CD14-positive monocyte (primary cell): ENCODE measurements around the gene ATP23. TPM values are rescaled to one million over a fixed set of nuclear protein-coding genes. Genes with fewer than 3 reads are reported as not detected.

ENCODE experiments used
- DNase-seq, 3 donors: peaks; one replicate each; pipeline ENCODE4 v3.0.0-alpha.2; 2011 to 2022
- H2AFZ ChIP-seq: 2 replicates; pipeline ENCODE4 v1.6.0; 2012; ENCODE audit warnings: mild to moderate bottlenecking, low read depth, low read length, inconsistent platforms; ENCODE audit not compliant: insufficient read depth, poor library complexity, severe bottlenecking
- H3K27ac ChIP-seq, 2 donors: 1 replicate in 1 of 2; 2 replicates in 1 of 2; pipeline ENCODE4 v1.5.1; 2012 to 2013; ENCODE audit warnings: low read length in 2 of 2, control low read depth in 1 of 2, inconsistent platforms in 1 of 2, low read depth in 1 of 2, mild to moderate bottlenecking in 1 of 2
- H3K27me3 ChIP-seq, 2 donors: one replicate each; pipeline versions ENCODE4 v1.6.0 to v1.6.1; 2011 to 2013; ENCODE audit warnings: low read length in 2 of 2; ENCODE audit not compliant: control insufficient read depth in 2 of 2, insufficient read depth in 2 of 2
- H3K36me3 ChIP-seq, 2 donors: replicated peaks in 1 of 2; 1 replicate in 1 of 2; 2 replicates in 1 of 2; pipeline versions ENCODE4 v1.5.1 to v1.6.1; 2012 to 2013; ENCODE audit warnings: low read length in 2 of 2, control low read depth in 1 of 2, inconsistent platforms in 1 of 2, mild to moderate bottlenecking in 1 of 2; ENCODE audit not compliant: insufficient read depth in 2 of 2, control insufficient read depth in 1 of 2
- H3K4me1 ChIP-seq, 2 donors: 1 replicate in 1 of 2; 2 replicates in 1 of 2; pipeline versions ENCODE4 v1.5.1 to v1.6.1; 2012 to 2013; ENCODE audit warnings: low read length in 2 of 2, control low read depth in 1 of 2, inconsistent platforms in 1 of 2, mild to moderate bottlenecking in 1 of 2, moderate library complexity in 1 of 2; ENCODE audit not compliant: insufficient read depth in 2 of 2, control insufficient read depth in 1 of 2
- H3K4me2 ChIP-seq: replicated peaks from 2 replicates; pipeline ENCODE3; 2012; ENCODE audit warnings: low read length, moderate library complexity, mild to moderate bottlenecking; ENCODE audit not compliant: poor library complexity, severe bottlenecking; ENCODE audit errors: extremely low read depth
- H3K4me3 ChIP-seq, 3 experiments: fragments of 200-600 bp in 1 of 3; sonication (generic) in 1 of 3; replicated peaks in 1 of 3; 1 replicate in 2 of 3; 2 replicates in 1 of 3; pipeline ENCODE4 v1.5.1; 2011 to 2013; ENCODE audit warnings: low read length in 3 of 3, mild to moderate bottlenecking in 3 of 3, control low read depth in 2 of 3, low read depth in 2 of 3, inconsistent platforms in 1 of 3, moderate library complexity in 1 of 3
- H3K79me2 ChIP-seq: 2 replicates; pipeline ENCODE4 v1.6.0; 2012; ENCODE audit warnings: mild to moderate bottlenecking, control low read depth, inconsistent platforms, low read length, moderate library complexity; ENCODE audit not compliant: insufficient read depth
- H3K9ac ChIP-seq: 2 replicates; pipeline ENCODE4 v1.6.0; 2017; ENCODE audit warnings: low read length, mild to moderate bottlenecking; ENCODE audit not compliant: insufficient read depth, poor library complexity, severe bottlenecking
- H3K9me3 ChIP-seq, 2 donors: replicated peaks in 1 of 2; 1 replicate in 1 of 2; 2 replicates in 1 of 2; pipeline versions ENCODE4 v1.5.1 to v1.6.1; 2012 to 2013; ENCODE audit warnings: low read length in 2 of 2, control low read depth in 1 of 2; ENCODE audit not compliant: control insufficient read depth in 1 of 2, insufficient read depth in 1 of 2
- H4K20me1 ChIP-seq: 2 replicates; pipeline ENCODE4 v1.6.0; 2012; ENCODE audit warnings: mild to moderate bottlenecking, low read length, control low read depth, moderate library complexity; ENCODE audit not compliant: insufficient read depth
- H3K27ac Mint-ChIP-seq, 7 donors: one replicate each; pipeline ENCODE4 v1.8.0; 2020; ENCODE audit warnings: mild to moderate bottlenecking in 7 of 7, mixed read lengths in 7 of 7, moderate library complexity in 6 of 7, inconsistent platforms in 2 of 7
- H3K27me3 Mint-ChIP-seq, 3 donors: one replicate each; pipeline ENCODE4 v1.8.0; 2021 to 2022; ENCODE audit warnings: low read depth in 3 of 3, mild to moderate bottlenecking in 3 of 3, mixed read lengths in 3 of 3, moderate library complexity in 3 of 3, inconsistent platforms in 1 of 3
- H3K36me3 Mint-ChIP-seq, 2 donors: one replicate each; pipeline ENCODE4 v1.8.0; 2020; ENCODE audit warnings: mixed read lengths in 2 of 2, inconsistent platforms in 1 of 2, mild to moderate bottlenecking in 1 of 2
- H3K4me1 Mint-ChIP-seq: one replicate; pipeline ENCODE4 v1.8.0; 2020; ENCODE audit warnings: mild to moderate bottlenecking, mixed read lengths
- H3K4me3 Mint-ChIP-seq, 2 donors: one replicate each; pipeline ENCODE4 v1.8.0; 2020; ENCODE audit warnings: mild to moderate bottlenecking in 2 of 2, mixed read lengths in 2 of 2, moderate library complexity in 1 of 2
- H3K9me3 Mint-ChIP-seq, 7 donors: one replicate each; pipeline ENCODE4 v1.8.0; 2020 to 2022; ENCODE audit warnings: mixed read lengths in 7 of 7, mild to moderate bottlenecking in 6 of 7, moderate library complexity in 6 of 7, inconsistent platforms in 2 of 7
- CTCF ChIP-seq: fragments of 200-600 bp; IDR thresholded peaks from one replicate; pipeline ENCODE4 v1.8.0; 2022; ENCODE audit warnings: antibody characterized with exemption, mild to moderate bottlenecking
- WGBS: methylation state at CpG from one replicate; pipeline ENCODE4 v1.1.5; 2013; ENCODE audit warnings: missing lambda C conversion rate; ENCODE audit not compliant: insufficient coverage; 5-methylcytosine and 5-hydroxymethylcytosine counted together
- intact Hi-C, 2 donors: fragments of 100-400 bp; cut with micrococcal nuclease; formaldehyde crosslinking; loops; one replicate each; pipeline versions ENCODE4 v1.15.0 to v1.15.1; 2023
- polyA plus RNA-seq, 3 donors: library from polyadenylated mRNA; depleted of rRNA in 1 of 3; unstranded in 2 of 3; stranded (reverse) in 1 of 3; fragments of 300-500 nt in 2 of 3; fragments of >200 nt in 1 of 3; fragmentation: Illumina TruSeq in 2 of 3; gene quantifications; 1 replicate in 2 of 3; 2 replicates in 1 of 3; pipeline ENCODE4 v1.2.3, GENCODE V29; 2012 to 2021

Gene ATP23
- polyA plus RNA-seq, 3 donors: 12.4 to 27.5 (median 24.8) TPM

GRCh38 chr12:58007875-58008274 lies 66.5 kb downstream of the ATP23 start:
- Mint-ChIP-seq H3K4me3 (no peak overlapping the region), H3K27ac (no peak overlapping the region), H3K4me1 (no peaks in the 10 kb centered on the region), H3K27me3 (peaks cover 0 to 4% (median 3%) of the 10 kb centered on the region in 3 donors), H3K9me3 (peaks cover 0 to 10% (median 3%) of the 10 kb centered on the region in 7 donors), H3K36me3 (no peaks in the 10 kb centered on the region)
- WGBS: 89% methylated on average over 2 of the region's 4 CpGs
- intact Hi-C loops: no loop called here
- H3K27me3 ChIP-seq: peaks cover 0 to 2% of the 10 kb centered on the region in 2 donors
- H3K79me2 ChIP-seq: no peaks in the 10 kb centered on the region
- H3K36me3 ChIP-seq: no peaks in the 10 kb centered on the region
- no peak overlapping the region for H3K27ac ChIP-seq
- no peak for TF ChIP-seq CTCF
- H3K4me3 ChIP-seq: no peak overlapping the region
- H4K20me1 ChIP-seq: no peaks in the 10 kb centered on the region
- no peak overlapping the region for H3K9ac ChIP-seq
- no peak overlapping the region for H3K4me2 ChIP-seq
- no peak for DNase-seq
- no peaks in the 10 kb centered on the region for H3K9me3 ChIP-seq
- no peaks in the 10 kb centered on the region for H3K4me1 ChIP-seq
- H2AFZ ChIP-seq: no peak overlapping the region

- Mint-ChIP-seq H3K27me3 (peaks cover 0 to 4% (median 3%) of the 10 kb centered on the region in 3 donors), H3K4me3 (no peak overlapping the region), H3K36me3 (no peaks in the 10 kb centered on the region), H3K4me1 (no peaks in the 10 kb centered on the region), H3K9me3 (peaks cover 0 to 7% (median 3%) of the 10 kb centered on the region in 7 donors), H3K27ac (no peak overlapping the region)
- no peaks in the 10 kb centered on the region for H3K4me1 ChIP-seq
- intact Hi-C loops: no loop called here
- no peaks in the 10 kb centered on the region for H3K9me3 ChIP-seq
- no peak for TF ChIP-seq CTCF
- DNase-seq: no peak
- H3K36me3 ChIP-seq: no peaks in the 10 kb centered on the region
- no peak overlapping the region for H3K4me2 ChIP-seq
- H3K79me2 ChIP-seq: no peaks in the 10 kb centered on the region
- no peak overlapping the region for H2AFZ ChIP-seq
- H3K9ac ChIP-seq: no peak overlapping the region
- WGBS: no CpG with 5 or more reads among the region's 3 CpGs
- H3K27me3 ChIP-seq: peaks cover 0 to 2% of the 10 kb centered on the region in 2 donors
- H3K4me3 ChIP-seq: no peak overlapping the region
- no peaks in the 10 kb centered on the region for H4K20me1 ChIP-seq
- no peak overlapping the region for H3K27ac ChIP-seq
These were observed 67.3 kb downstream of the ATP23 start for GRCh38 chr12:58008634-58009033.

Other genes with a start within 250 kb of the ATP23 start
- gene OS9, start 247.4 kb upstream of the ATP23 start, polyA plus RNA-seq: 100 to 1,000 TPM in 2 of 3 donors, 10 to 100 TPM in 1; 90.9 to 484 (median 128) TPM
- 1 to 10 TPM in 1 of 3 donors, under 1 TPM in 2; 0.20 to 3.4 (median 0.65) TPM for gene AGAP2, start 202.8 kb upstream of the ATP23 start, polyA plus RNA-seq
- 10 to 100 TPM; 20.6 to 48.1 (median 43.0) TPM for gene TSPAN31, start 196.5 kb upstream of the ATP23 start, polyA plus RNA-seq
- gene CDK4, start 189.3 kb upstream of the ATP23 start, polyA plus RNA-seq: 10 to 100 TPM; 26.2 to 38.4 (median 27.4) TPM
- 1 to 10 TPM in 1 of 3 donors, under 1 TPM in 2; 0.14 to 9.5 (median 0.23) TPM for gene MARCHF9, start 186.5 kb upstream of the ATP23 start, polyA plus RNA-seq
- under 1 TPM in 1 of 3 donors, not detected in 2; 0.81 TPM for gene CYP27B1, start 174.5 kb upstream of the ATP23 start, polyA plus RNA-seq
- 1 to 10 TPM; 3.4 to 5.0 (median 3.7) TPM for gene METTL1, start 169.5 kb upstream of the ATP23 start, polyA plus RNA-seq
- gene EEF1AKMT3, start 169.0 kb upstream of the ATP23 start, polyA plus RNA-seq: 1 to 10 TPM; 3.4 to 4.2 (median 3.4) TPM
- gene TSFM, start 158.8 kb upstream of the ATP23 start, polyA plus RNA-seq: 10 to 100 TPM in 2 of 3 donors, 1 to 10 TPM in 1; 4.5 to 22.6 (median 21.8) TPM
- gene AVIL, start 122.8 kb upstream of the ATP23 start, polyA plus RNA-seq: 1 to 10 TPM in 1 of 3 donors, under 1 TPM in 1, not detected in 1; 0.11 to 7.2 TPM
- gene CTDSP2, start 94.8 kb upstream of the ATP23 start, polyA plus RNA-seq: 100 to 1,000 TPM in 1 of 3 donors, 10 to 100 TPM in 2; 59.1 to 148 (median 70.2) TPM